Chondrocyte (in vitro differentiated cells): ENCODE results near the gene FCGR2B. TPM values are rescaled to one million over a fixed set of nuclear protein-coding genes. Genes with fewer than 3 reads are reported as not detected.

ENCODE experiments used
- DNase-seq: peaks from one replicate; pipeline ENCODE4 v3.0.0; 2021; ENCODE audit warnings: mixed read lengths, low spot score
- H3K27ac Mint-ChIP-seq: one replicate; pipeline ENCODE4 v1.8.0; 2021; ENCODE audit warnings: mild to moderate bottlenecking, moderate library complexity, mixed read lengths; ENCODE audit not compliant: unreplicated experiment
- H3K27me3 Mint-ChIP-seq: 2 replicates; pipeline ENCODE4 v1.8.0; 2021; ENCODE audit warnings: low read depth, mixed read lengths
- H3K36me3 Mint-ChIP-seq: 2 replicates; pipeline ENCODE4 v1.8.0; 2021; ENCODE audit warnings: low read depth, mixed read lengths
- H3K4me1 Mint-ChIP-seq: 2 replicates; pipeline ENCODE4 v1.8.0; 2021; ENCODE audit warnings: low read depth, mild to moderate bottlenecking, mixed read lengths
- H3K4me3 Mint-ChIP-seq: one replicate; pipeline ENCODE4 v1.8.0; 2021; ENCODE audit warnings: mild to moderate bottlenecking, moderate library complexity, mixed read lengths; ENCODE audit not compliant: unreplicated experiment
- H3K9me3 Mint-ChIP-seq: 2 replicates; pipeline ENCODE4 v1.8.0; 2021; ENCODE audit warnings: low read depth, mixed read lengths
- CTCF ChIP-seq: fragments of 200-600 bp; sonication (generic); IDR thresholded peaks from 2 replicates; pipeline ENCODE4 v1.5.0; 2021; ENCODE audit warnings: antibody characterized with exemption, mild to moderate bottlenecking, moderate library complexity
- total RNA-seq: library from RNA; stranded (reverse); gene quantifications from 3 replicates; pipeline ENCODE4 v1.2.1, GENCODE V29; 2021

The FCGR2B gene
- total RNA-seq, 1 donor from 2014 or later = not detected

DNA sequence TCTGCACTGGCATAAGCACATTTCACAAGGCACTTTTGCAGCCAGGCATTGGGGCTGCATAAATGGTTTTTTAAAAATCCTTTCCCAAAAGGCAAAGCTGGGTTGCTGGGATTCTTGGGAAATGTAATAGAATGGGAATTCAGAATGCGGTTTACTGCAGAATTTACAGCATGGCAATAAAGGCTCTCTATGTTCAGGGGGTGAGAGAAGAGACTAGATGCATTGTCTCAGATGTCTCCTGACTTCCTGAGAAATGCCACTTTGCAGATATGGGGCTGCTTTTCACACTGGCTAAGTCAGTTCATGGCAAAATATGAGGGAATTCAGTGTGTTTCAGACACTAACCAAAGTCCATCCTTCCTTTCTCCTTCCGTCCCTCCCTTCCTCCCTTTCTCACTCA lies 13.5 kb downstream of the FCGR2B start:
- H3K4me3 Mint-ChIP-seq = no peak overlapping the region
- TF ChIP-seq CTCF = no peak
- peaks cover 17% of the 10 kb centered on the region for H3K27me3 Mint-ChIP-seq
- H3K4me1 Mint-ChIP-seq = no peaks in the 10 kb centered on the region
- no peaks in the 10 kb centered on the region for H3K9me3 Mint-ChIP-seq
- H3K27ac Mint-ChIP-seq = no peak overlapping the region
- DNase-seq = no peak
- no peaks in the 10 kb centered on the region for H3K36me3 Mint-ChIP-seq

GRCh38 chr1:161676958-161677689 lies 14.2 kb downstream of the FCGR2B start:
- DNase-seq = no peak
- Mint-ChIP-seq H3K4me3 (no peak overlapping the region), H3K27me3 (peaks cover 22% of the 10 kb centered on the region)

DNA sequence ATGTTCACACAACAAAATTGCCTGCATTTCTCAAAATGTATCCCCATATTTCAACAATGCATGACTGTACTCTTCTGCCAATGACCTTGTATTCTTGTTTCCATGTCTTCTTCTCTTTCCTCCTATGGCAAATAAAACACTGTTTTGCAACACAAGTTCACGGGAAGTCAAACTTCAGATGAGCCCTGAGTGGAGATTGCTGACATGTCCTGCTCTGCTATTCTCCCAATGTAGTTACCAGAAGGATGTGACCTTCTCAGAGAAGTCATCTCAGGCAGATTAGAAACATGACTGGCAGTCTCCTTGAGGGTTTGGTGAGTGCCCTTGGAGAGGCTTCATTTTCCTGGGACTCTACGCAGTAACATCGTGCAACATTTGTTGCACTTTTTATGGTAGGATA lies 15.6 kb downstream of the FCGR2B start:
- Mint-ChIP-seq H3K27ac (no peak overlapping the region), H3K36me3 (no peaks in the 10 kb centered on the region), H3K27me3 (peaks cover 30% of the 10 kb centered on the region), H3K4me3 (no peak overlapping the region), H3K4me1 (no peaks in the 10 kb centered on the region), H3K9me3 (no peaks in the 10 kb centered on the region)
- no peak for DNase-seq
- TF ChIP-seq CTCF = no peak

More at GRCh38 chr1:161676958-161677689, 14.2 kb downstream of the FCGR2B start:
- TF ChIP-seq CTCF = no peak
- Mint-ChIP-seq H3K9me3 (no peaks in the 10 kb centered on the region), H3K36me3 (no peaks in the 10 kb centered on the region), H3K27ac (no peak overlapping the region), H3K4me1 (no peaks in the 10 kb centered on the region)

DNA sequence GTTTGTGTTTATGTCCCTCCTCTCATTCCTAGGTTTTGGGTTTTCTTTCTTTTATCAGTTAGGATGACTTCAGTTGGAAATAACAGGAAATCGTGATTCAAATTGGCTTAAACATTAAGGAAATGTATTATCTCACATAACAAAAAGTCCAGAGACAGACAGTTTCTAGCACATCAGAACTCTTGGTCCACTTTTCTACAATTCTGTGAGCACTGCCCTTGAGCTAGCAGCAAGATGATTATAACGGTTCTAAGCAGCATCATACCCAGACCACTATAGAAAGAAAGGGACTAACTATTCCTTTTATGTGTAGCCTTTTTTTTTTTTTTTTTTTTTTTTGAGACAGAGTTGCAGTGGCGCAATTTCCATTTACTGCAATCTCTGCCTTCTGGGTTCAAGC lies 18.9 kb downstream of the FCGR2B start:
- Mint-ChIP-seq H3K27me3 (peaks cover 55% of the 10 kb centered on the region), H3K9me3 (no peaks in the 10 kb centered on the region), H3K4me1 (no peaks in the 10 kb centered on the region), H3K4me3 (no peak overlapping the region), H3K27ac (no peak overlapping the region), H3K36me3 (no peaks in the 10 kb centered on the region)
- TF ChIP-seq CTCF = no peak
- no peak for DNase-seq

GRCh38 chr1:161688946-161689345 lies 26.0 kb downstream of the FCGR2B start:
- TF ChIP-seq CTCF = no peak
- peaks cover 41% of the 10 kb centered on the region for H3K27me3 Mint-ChIP-seq
- H3K9me3 Mint-ChIP-seq = no peaks in the 10 kb centered on the region
- no peak overlapping the region for H3K27ac Mint-ChIP-seq
- no peak for DNase-seq
- no peak overlapping the region for H3K4me3 Mint-ChIP-seq
- H3K4me1 Mint-ChIP-seq = no peaks in the 10 kb centered on the region
- no peaks in the 10 kb centered on the region for H3K36me3 Mint-ChIP-seq
